Measurements from ENCODE around the gene COIL. TPM values are rescaled to one million over a fixed set of nuclear protein-coding genes. Genes with fewer than 3 reads are reported as not detected.

Gene COIL
- total RNA-seq, 1 donor from 2014 or later = 20.6 TPM

DNA sequence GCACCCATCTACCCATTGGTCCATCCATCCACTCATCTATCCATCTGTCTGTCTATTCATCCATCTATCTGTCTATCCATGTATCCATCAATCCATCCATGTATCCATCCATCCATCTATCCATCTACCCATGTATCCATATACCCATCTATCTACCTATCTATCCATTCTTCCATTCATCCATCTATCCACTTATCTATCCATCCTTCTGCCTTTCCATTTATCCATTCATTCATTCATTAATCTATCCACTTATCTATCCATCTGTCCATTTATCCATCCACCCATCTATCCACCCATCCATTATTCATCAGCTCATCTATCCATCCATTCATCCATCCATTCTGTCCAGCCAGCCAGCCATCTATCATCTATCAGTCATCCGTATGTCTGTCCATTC, 68.5 kb downstream of the COIL start:
- Mint-ChIP-seq H3K4me3 (ENCODE audit: unreplicated experiment) (no peak overlapping the region), H3K27me3 (ENCODE audit: low read depth, unreplicated experiment) (no peaks in the 10 kb centered on the region), H3K36me3 (ENCODE audit: low read depth, unreplicated experiment) (peaks cover 58% of the 10 kb centered on the region), H3K4me1 (ENCODE audit: low read depth, unreplicated experiment) (peaks cover 9% of the 10 kb centered on the region), H3K9me3 (ENCODE audit: unreplicated experiment) (peaks cover 5% of the 10 kb centered on the region), H3K27ac (ENCODE audit: unreplicated experiment) (no peak overlapping the region)
- H3K27ac ChIP-seq (ENCODE audit: low read depth, low read length) = no peak overlapping the region
- TF ChIP-seq EZH2 (IDR thresholded peaks at IDR 0.05; ENCODE audit: insufficient read depth, low read length) = no peak
- TF ChIP-seq CTCF (IDR thresholded peaks at IDR 0.05; ENCODE audit: insufficient read depth, low read depth, low read length) = no peak
- no peak overlapping the region for H2AFZ ChIP-seq (ENCODE audit: low read depth, low read length)
- no peak for FAIRE-seq
- H3K79me2 ChIP-seq (ENCODE audit: insufficient read depth, low read length) = no peaks in the 10 kb centered on the region
- H3K9ac ChIP-seq (ENCODE audit: low read length) = no peak overlapping the region
- no peak overlapping the region for H3K4me3 ChIP-seq (ENCODE audit: insufficient read depth, low read depth, low read length)
- H3K27me3 ChIP-seq (ENCODE audit: insufficient read depth, low read length) = no peaks in the 10 kb centered on the region
- H3K4me2 ChIP-seq (ENCODE audit: low read length) = no peak overlapping the region
- H3K4me1 ChIP-seq (ENCODE audit: insufficient read depth, low read length) = no peaks in the 10 kb centered on the region
- peaks cover 3% of the 10 kb centered on the region for H3K9me3 ChIP-seq (ENCODE audit: insufficient read depth, low read depth, low read length)
- peaks cover 3% of the 10 kb centered on the region for H3K36me3 ChIP-seq (ENCODE audit: insufficient read depth, low read length)
- no peaks in the 10 kb centered on the region for H4K20me1 ChIP-seq (ENCODE audit: insufficient read depth, low read length)
- DNase-seq (ENCODE audit: low read depth) = no peak

DNA sequence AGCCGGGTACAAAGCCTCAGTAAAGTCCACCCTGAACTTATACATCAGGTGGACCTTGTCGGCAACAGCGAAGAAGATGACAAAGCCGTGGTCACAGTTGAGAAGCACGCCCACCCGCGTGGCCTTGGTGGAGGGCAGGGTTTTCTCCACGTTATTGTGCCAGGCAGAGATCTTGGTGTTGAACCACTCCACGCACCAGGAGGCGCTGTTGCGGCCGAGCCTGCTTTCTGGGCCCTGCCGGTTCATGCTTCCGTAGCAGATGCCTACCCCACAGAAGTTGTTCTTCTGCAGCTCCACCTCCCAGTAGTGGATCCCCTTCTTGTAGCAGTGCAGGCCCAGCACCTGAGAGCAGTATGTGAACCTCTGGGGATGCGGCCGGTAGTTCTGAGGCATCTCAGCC, 69.1 kb downstream of the COIL start:
- no peaks in the 10 kb centered on the region for H4K20me1 ChIP-seq (ENCODE audit: insufficient read depth, low read length)
- H3K4me3 ChIP-seq (ENCODE audit: insufficient read depth, low read depth, low read length) = no peak overlapping the region
- Mint-ChIP-seq H3K9me3 (ENCODE audit: unreplicated experiment) (peaks cover 7% of the 10 kb centered on the region), H3K36me3 (ENCODE audit: low read depth, unreplicated experiment) (peaks cover 63% of the 10 kb centered on the region), H3K27me3 (ENCODE audit: low read depth, unreplicated experiment) (no peaks in the 10 kb centered on the region), H3K4me3 (ENCODE audit: unreplicated experiment) (no peak overlapping the region), H3K27ac (ENCODE audit: unreplicated experiment) (no peak overlapping the region), H3K4me1 (ENCODE audit: low read depth, unreplicated experiment) (peaks cover 12% of the 10 kb centered on the region)
- no peak overlapping the region for H3K27ac ChIP-seq (ENCODE audit: low read depth, low read length)
- no peaks in the 10 kb centered on the region for H3K4me1 ChIP-seq (ENCODE audit: insufficient read depth, low read length)
- no peaks in the 10 kb centered on the region for H3K79me2 ChIP-seq (ENCODE audit: insufficient read depth, low read length)
- no peak for TF ChIP-seq CTCF (IDR thresholded peaks at IDR 0.05; ENCODE audit: insufficient read depth, low read depth, low read length)
- TF ChIP-seq EZH2 (IDR thresholded peaks at IDR 0.05; ENCODE audit: insufficient read depth, low read length) = no peak
- no peak overlapping the region for H3K9ac ChIP-seq (ENCODE audit: low read length)
- no peaks in the 10 kb centered on the region for H3K27me3 ChIP-seq (ENCODE audit: insufficient read depth, low read length)
- peaks cover 3% of the 10 kb centered on the region for H3K9me3 ChIP-seq (ENCODE audit: insufficient read depth, low read depth, low read length)
- H3K4me2 ChIP-seq (ENCODE audit: low read length) = no peak overlapping the region
- peaks cover 3% of the 10 kb centered on the region for H3K36me3 ChIP-seq (ENCODE audit: insufficient read depth, low read length)
- FAIRE-seq (no peak), DNase-seq (ENCODE audit: low read depth) (no peak)
- no peak overlapping the region for H2AFZ ChIP-seq (ENCODE audit: low read depth, low read length)

DNA sequence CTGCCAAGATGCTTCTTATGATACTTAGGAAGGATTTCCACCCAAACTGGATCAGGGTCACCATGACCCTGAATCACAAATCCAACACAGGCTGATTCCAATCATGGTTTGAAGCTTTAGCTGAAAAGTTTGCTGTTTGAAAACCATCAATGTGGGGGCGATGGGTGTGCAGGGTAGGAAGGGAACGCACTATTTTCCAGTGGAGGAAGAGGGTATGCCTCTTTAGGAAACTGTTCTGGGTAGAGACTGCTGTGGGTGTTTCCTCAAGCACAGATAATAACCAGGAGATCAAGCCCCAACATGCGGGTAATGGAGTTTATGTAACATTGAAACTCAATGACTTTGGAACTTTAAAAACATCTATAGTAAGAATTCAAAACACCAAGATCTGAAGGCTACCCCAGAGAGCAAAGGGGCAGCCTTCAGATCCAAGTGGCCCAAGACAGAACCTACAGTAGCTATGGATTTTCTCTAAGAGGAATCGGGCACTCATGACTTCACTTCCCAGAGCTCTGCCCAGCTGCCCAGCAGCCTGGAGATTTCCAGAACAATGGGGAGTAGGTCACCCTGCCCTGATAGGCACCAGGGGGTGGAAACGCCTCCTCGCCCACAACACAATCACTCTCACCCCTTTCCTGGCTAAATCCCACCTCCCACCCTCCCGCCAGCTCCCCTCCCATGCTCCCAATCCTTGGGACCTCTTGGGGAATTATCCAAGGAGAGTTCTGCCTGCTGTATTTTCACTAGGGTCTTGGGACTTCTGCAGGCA, 69.8 kb downstream of the COIL start:
- Histone ChIP-seq H3K9ac (ENCODE audit: low read length) (no peak overlapping the region), H3K27me3 (ENCODE audit: insufficient read depth, low read length) (no peaks in the 10 kb centered on the region)
- FAIRE-seq = no peak

More for the DNA sequence above, 69.8 kb downstream of the COIL start:
- H2AFZ ChIP-seq (ENCODE audit: low read depth, low read length) = no peak overlapping the region
- DNase-seq (ENCODE audit: low read depth) = no peak
- H3K9me3 Mint-ChIP-seq (ENCODE audit: unreplicated experiment) = peaks cover 7% of the 10 kb centered on the region
- peaks cover 10% of the 10 kb centered on the region for H3K4me1 Mint-ChIP-seq (ENCODE audit: low read depth, unreplicated experiment)
- H3K79me2 ChIP-seq (ENCODE audit: insufficient read depth, low read length) = no peaks in the 10 kb centered on the region
- H4K20me1 ChIP-seq (ENCODE audit: insufficient read depth, low read length) = no peaks in the 10 kb centered on the region
- H3K27me3 Mint-ChIP-seq (ENCODE audit: low read depth, unreplicated experiment) = no peaks in the 10 kb centered on the region
- H3K4me3 ChIP-seq (ENCODE audit: insufficient read depth, low read depth, low read length) = no peak overlapping the region
- H3K27ac Mint-ChIP-seq (ENCODE audit: unreplicated experiment) = no peak overlapping the region
- peaks cover 3% of the 10 kb centered on the region for H3K9me3 ChIP-seq (ENCODE audit: insufficient read depth, low read depth, low read length)
- peaks cover 66% of the 10 kb centered on the region for H3K36me3 Mint-ChIP-seq (ENCODE audit: low read depth, unreplicated experiment)
- TF ChIP-seq CTCF (IDR thresholded peaks at IDR 0.05; ENCODE audit: insufficient read depth, low read depth, low read length) (no peak), EZH2 (IDR thresholded peaks at IDR 0.05; ENCODE audit: insufficient read depth, low read length) (no peak)
- no peak overlapping the region for H3K4me2 ChIP-seq (ENCODE audit: low read length)
- peaks cover 3% of the 10 kb centered on the region for H3K36me3 ChIP-seq (ENCODE audit: insufficient read depth, low read length)
- H3K4me3 Mint-ChIP-seq (ENCODE audit: unreplicated experiment) = no peak overlapping the region
- H3K27ac ChIP-seq (ENCODE audit: low read depth, low read length) = no peak overlapping the region
- H3K4me1 ChIP-seq (ENCODE audit: insufficient read depth, low read length) = no peaks in the 10 kb centered on the region
